Activated CD8-positive, alpha-beta memory T cell treated with anti-CD3 and anti-CD28 coated beads, Interleukin-2, amount 50 U/mL, for 24 hours (primary cell): ENCODE results near the gene GABRD.

Source experiments
- DNase-seq: peaks from one replicate; pipeline ENCODE4 v3.0.0-alpha.2; 2020; ENCODE audit errors: extremely low read depth

Gene GABRD

DNA sequence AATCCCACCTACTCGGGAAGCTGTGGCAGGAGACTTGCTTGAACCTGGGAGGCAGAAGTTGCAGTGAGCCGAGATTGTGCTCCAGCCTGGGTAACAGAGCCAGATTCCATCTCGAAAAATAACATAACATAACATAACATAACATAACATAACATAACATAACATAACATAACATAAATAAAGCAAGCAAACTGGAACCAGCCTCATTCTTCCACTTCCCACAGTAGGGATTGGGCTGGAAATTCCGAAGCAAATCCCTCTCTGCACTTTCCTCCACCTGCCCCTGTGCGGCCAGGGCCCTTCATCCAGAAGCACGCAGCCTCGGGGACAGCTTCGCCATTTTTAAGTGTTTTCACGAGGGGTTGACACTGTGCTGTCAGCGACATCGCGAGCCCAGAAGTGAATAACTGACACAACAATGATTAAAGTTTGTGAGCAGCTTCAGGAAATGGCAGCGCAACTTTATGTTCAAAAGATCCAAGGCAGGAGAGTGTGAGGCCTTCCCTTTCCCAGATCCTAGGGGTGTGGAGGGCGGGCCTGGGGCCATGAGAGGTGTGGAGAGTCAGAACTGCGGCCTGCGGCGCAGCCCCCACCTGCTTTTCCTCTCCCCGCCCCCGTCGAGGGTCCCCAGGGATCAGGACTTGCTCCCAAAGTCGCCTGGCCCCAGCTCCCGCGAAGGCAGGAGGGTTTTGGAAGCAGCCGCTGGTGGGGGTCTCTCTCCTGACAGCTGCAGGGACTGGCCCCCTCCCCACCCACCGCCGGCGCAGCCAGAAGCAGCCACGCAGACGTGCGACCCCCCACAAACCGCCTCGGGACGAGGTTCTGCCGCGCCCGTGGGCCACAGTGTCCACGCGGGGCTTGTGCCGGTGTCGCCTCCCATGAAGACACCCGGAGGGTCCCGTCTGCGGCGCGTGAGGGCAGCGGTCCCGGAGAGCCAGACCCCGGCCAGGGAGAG lies 651 bp upstream of the GABRD start:
- DNase-seq = no peak

DNA sequence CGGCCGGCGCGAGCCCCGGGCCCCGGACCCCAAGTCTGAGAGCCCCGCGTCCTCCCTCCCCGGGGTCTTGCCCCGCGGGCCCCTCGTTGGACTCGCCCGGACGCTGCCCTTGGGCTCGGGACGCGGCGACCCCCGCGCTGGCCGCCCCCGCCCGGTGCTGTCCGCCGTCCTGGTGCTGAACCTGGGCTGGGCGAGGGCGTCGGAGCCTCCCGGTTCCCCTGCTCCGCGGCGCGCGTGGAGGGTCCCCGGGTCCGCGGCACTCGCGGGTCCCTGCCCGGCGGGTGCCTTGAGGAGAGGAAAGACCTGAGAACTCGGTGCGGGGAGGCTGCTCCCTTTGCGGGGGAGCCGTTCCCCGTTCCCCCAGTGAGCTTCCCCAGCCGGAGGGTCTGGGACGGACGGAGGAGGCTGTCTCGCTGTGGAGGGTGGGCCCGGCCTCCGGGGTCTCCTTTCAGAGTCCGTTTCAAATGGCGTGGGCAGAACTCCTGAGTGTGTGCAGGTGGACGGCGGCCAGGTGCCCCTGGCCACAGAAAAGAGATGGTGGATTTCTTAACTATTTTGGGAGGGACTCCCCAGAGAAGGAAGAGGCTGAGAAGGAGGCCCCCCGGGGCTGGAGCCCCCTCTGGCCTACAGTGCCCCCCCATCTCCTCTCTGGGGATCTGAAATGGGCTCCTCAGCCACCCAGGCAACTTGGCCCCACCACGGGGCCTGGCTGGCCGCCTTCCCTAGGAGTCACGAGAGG lies 595 bp downstream of the GABRD start:
- no peak for DNase-seq

DNA sequence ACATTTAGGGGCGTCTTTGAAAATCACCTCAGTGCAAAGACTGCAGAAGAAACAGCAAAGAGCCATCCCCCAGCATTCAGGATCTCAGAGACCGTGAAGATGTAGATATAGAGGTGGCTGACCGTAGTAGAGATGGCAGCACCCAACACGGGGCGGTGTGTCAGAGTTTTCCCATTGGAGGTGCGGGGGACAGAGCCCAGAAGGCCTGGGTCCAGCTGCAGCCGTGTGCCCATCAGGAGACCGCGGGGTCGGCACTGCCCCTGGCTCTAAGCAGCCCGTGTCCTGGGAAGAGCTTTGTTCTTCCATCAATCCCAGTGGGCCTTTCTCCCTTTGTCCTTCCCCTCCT lies 1.1 kb downstream of the GABRD start:
- DNase-seq = no peak

DNA sequence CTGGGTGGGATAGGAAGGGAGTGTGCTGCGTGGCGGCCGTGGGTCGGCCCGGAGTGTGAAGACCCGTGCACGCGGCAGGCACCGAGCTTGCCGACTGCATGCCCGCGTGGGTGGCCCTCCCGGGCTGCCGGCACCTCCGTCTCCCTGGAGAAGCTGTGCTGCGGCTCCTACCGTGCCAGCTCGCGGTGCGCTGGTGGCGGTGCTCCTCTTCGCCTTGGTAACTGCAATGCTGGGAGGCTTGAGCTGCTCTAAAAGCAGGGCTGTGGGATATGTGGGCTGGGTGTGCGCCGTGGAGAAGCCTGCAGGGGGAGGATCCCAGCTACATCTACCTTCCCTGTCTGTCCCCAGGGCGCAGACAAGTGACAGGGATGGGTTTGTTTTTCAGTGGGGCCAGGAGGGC lies 2.4 kb downstream of the GABRD start:
- DNase-seq = no peak

DNA sequence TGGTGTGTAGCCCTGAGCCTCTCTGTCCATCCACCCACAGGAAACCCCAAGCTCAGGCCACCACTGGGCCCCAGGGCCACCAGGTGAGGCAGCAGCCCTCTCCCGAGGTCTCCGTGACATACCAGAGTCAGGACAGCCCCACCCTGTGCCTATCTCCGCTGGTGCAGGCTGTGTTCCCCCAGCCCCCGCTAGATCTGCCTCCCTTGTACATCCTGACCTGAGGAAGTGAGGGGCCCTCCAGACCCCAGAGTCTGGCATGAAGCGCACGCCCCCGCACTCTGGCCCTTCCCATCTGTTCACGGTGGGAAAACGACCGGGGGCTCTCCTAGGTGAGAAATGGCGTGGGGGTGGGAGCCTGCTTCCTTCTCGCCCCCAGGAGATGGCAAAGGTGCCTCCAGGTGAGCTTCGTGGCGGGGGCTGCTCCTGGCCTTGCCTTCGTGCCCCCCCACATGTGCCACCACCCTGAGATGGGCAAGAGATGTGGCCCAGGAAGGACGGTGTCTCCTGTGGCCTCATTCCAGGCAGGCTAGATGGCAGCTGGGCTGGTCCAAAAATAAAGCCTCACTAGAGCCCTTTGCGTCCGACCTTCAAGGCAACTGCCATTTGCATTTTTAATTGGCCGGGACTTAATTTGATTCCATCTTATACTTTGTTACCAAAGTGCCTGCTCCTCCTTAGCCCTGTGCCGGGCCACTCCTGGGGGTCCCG lies 3.1 kb downstream of the GABRD start:
- no peak for DNase-seq

DNA sequence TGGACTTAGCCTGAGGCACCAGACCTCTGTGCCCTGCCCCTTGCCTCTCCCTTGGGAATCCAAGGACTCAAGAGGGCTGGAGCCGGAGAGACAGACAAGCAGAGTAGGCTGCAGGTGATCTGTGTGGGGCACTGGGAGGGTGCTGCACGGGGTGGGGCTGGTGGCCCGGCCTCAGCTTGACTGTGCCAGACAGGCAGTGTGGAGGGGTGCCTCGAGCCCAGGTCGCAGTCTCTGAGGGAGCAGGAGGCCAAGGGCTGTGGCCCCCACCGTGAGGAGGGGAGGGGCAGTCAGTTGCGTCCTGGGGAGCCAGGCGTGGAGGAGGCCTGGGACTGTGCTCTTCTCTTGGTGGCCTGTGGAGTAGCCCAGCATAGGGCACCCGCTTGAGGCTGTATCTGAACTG lies 4.0 kb downstream of the GABRD start:
- no peak for DNase-seq

DNA sequence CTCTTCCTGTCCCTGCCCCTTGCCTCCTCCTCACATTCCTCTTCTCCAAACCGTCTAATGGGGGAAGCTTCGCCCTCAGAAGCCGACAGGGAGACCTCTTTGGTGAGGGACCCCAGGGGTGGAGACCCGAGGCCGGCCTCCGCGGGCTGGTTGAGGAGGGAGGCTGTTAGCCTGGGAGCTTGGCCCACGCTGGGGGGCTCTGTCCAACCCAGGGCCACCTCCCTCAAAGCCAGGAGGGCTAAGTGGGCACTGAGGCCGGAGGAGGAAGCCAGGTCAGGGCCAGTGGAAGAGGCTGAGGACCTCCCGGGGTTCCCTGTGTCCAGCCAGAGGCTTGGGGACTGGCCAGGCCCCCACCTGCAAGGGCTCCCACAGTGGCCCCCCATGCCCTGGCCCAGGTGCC lies 5.3 kb downstream of the GABRD start:
- no peak for DNase-seq

DNA sequence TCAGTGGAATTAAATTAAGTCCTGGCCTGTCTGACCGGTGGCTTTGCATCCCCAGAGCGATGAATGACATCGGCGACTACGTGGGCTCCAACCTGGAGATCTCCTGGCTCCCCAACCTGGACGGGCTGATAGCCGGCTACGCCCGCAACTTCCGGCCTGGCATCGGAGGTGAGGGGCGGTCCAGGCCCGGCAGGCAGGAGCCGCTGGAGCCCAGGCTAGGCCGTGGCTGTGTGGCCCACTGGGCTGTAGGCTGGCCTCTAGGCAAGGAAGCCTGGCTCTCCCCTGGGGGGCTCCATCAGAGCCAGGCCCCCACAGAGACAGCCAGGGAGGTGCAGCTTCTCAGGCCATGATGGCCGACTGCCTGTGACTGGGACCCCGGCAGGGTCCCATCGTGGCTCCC lies 5.7 kb downstream of the GABRD start:
- DNase-seq = no peak

DNA sequence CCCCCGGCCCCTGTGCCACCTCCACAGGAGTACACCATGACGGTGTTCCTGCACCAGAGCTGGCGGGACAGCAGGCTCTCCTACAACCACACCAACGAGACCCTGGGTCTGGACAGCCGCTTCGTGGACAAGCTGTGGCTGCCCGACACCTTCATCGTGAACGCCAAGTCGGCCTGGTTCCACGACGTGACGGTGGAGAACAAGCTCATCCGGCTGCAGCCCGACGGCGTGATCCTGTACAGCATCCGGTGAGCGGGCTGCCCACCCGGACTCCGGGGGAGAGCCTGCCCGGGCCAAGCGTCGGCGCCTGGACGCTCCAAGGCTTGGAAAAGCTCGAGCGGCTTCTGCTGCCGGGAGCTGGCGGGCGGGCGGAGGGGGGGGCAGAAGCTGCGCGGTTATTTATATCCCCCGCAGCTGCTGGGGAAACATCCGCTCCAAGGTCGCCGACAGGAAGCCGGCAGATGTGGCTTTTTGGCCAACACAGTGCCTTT lies 6.4 kb downstream of the GABRD start:
- no peak for DNase-seq

DNA sequence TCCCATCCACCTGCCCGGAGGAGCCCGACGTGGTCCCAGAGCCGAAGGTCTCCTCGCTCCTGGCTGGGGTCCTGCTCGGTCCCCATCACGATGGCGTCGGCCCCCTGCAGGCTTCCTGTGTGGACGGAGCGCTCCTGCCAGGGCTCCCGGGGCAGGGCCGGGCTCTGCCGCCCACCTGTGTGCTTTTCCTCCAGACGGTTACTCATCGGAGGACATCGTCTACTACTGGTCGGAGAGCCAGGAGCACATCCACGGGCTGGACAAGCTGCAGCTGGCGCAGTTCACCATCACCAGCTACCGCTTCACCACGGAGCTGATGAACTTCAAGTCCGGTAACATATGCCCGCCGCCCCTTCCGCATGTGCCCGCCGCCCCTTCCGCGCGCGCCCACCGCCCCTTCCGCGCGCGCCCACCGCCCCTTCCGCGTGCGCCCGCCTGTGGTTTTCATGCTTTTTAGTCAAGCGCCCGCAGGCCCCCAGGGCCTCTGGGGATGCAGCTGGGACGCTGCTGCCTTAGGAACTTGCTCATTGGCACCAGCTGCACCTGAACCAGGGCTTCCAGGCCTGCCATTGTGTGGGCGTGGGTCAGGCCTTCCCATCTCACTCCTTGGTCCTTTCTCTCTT lies 8.9 kb downstream of the GABRD start:
- no peak for DNase-seq

DNA sequence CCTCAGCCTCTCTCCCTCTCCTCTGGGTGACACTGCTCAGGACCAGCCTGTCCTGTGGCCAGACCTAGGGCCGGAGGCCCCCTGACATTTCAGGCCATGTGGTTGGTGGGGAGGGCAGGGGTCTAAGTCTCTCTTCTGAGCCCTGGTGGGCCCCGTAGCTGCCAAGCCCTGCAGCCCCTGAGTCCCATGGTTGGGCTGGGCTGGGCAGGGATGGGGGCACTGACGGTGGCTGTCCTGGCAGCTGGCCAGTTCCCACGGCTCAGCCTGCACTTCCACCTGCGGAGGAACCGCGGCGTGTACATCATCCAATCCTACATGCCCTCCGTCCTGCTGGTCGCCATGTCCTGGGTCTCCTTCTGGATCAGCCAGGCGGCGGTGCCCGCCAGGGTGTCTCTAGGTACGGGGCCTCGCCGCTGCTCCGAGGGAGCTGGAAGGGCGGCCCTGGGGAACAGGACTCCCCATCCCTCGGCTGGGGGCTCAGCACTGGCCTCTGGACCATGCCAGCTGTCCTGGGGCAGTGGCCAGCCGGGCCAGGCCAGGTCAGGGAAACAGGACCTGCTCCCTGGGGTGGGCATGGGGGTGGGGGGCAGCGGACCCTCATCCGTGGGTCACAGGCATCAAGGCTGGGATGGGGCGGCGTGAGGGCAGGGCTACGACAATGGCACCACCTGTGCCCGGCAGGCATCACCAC lies 9.9 kb downstream of the GABRD start:
- no peak for DNase-seq

DNA sequence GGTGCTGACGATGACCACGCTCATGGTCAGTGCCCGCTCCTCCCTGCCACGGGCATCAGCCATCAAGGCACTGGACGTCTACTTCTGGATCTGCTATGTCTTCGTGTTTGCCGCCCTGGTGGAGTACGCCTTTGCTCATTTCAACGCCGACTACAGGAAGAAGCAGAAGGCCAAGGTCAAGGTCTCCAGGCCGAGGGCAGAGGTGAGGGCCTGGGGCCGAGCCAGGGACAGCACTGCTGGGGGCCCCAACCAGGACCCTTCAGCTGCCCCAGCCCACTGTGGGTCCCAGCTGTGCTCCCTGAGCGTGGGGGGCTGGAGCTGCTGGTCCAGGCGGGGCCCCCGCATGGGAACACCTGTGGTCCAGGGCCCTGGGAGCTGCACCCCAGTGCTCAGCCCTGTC lies 10.4 kb downstream of the GABRD start:
- no peak for DNase-seq

DNA sequence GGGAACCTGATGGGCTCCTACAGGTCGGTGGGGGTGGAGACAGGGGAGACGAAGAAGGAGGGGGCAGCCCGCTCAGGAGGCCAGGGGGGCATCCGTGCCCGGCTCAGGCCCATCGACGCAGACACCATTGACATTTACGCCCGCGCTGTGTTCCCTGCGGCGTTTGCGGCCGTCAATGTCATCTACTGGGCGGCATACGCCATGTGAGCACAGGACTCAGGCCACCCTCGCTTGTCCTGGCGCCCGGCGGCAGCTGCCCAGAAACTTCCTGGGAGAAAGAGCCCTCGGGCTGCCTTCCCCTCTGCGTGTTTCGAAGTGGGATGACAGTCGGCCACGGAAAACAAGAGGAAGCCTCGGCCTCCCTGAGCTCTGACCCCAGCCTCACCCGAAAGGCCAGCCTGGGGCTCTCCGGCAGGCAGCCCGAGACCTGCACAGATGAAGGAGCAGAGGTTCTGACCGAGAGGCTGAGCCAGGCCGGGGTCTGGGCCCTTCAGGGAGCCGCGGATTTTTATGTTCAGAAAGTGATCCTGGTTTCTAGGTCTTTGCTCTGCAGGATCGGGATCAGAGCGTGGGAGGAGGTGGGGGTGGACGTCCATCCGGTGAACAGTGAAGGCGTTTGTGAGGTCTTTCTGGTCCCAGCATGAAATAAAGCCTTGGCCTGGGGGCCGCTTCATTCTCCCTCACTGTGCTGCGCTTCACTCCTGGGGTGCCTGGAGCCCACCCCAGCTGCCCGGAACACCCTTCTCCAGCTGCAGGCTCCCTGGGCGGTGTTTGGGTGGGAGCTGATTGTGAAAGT lies 11.1 kb downstream of the GABRD start:
- DNase-seq = no peak

DNA sequence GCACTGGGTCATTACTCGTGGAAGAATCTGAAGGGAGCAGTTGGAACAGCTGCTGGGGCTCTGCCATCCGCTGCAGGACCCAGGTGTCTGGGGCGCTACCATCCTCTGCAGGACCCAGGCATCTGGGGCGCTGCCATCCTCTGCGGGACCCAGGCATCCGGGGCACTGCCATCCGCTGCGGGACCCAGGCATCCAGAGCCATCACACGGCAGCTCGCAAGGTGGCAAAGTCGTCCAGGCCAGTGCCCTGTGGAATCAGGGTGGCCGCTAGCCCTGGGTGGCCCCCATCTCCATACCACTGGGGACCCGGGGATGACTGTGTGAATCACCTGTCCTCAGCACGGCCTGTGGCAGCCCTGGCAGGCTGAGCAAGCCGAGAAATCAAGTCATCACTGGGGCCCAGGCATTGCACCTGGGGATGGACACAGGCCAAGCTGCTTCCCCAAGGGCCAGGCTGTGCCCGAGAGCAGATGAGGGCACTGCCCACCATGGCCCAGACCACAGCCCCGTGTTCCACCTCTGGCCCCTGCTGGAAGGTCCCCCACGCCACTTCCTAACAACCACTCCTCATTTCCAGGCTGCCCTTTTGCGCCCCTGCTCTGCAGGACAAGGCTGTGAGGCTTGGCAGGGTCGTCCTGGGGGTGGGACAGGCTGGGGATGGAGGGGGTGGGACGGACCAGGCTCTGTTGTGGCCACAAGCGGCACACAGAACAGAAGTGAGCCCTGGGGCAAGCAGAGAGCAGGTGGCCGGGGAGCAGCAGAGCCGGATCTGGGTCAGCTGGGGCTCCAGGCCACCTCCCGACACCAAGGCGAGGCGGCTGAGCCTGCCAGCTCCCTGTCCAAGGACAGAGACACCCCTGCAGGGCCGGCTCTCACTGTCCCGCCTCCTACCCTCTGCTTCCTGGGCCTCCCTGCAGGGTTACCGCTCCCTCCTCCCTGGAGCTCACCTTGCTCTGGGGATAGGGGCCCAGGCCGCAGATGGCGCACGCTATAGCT lies 12.7 kb downstream of the GABRD start:
- DNase-seq = no peak

DNA sequence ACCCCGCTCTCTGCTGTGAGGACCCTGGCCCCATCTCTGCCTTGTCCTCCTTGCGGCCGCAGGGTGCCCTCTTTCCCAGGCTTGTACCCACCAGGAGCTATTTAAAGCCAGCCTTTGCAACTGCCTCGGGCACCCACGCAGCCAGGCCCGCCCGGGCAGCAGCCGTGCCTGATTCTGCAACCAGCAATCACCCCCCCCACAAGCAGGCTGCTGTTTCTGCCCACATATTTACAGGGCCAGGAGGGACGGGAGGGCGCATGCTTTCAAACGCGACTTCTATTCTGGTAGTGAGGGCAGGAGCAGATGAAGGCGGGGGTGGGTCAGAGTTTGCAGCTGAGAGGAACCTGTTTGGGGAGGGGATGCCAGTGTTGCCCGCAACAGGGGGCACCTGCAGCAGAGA lies 13.6 kb downstream of the GABRD start:
- DNase-seq = no peak

DNA sequence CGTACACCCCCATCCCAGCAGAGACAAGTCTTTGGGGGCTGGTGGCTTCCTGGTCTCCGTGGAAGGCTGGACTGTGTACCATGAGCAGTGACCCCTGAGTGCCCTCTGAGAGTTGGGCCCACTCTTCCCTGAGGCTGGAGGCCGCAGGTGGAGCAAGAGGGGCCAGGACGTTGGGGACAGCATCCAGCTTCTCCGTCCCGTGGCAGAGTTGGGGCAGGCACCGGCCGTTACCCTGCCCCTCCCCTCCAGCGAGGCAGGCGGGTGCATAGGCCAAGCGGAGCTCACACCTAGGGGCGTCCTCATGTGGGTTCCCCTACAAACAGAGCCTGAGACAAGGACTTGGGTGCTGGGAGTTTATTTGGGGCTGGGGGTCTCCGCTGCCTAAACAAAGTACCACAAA lies 14.0 kb downstream of the GABRD start:
- no peak for DNase-seq

DNA sequence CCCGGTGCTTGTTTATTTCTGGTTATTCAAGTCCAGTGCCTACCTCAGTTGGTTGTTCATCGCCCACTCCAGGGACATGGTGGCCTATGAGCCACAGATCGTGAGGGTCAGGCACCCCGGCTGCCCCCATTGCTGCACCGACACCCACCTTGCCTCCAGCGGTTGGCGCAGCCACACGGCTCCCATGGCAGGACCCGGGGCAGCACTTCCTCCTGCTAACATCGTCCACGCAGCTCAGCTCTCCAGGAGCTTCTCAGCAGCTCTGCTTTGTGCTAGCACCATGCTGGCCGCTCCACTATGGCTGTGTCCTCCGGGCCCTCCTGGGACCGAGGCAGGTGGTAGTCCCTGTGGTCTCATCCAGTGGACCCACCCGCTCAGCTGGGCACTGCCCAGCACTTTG lies 17.1 kb downstream of the GABRD start:
- no peak for DNase-seq

DNA sequence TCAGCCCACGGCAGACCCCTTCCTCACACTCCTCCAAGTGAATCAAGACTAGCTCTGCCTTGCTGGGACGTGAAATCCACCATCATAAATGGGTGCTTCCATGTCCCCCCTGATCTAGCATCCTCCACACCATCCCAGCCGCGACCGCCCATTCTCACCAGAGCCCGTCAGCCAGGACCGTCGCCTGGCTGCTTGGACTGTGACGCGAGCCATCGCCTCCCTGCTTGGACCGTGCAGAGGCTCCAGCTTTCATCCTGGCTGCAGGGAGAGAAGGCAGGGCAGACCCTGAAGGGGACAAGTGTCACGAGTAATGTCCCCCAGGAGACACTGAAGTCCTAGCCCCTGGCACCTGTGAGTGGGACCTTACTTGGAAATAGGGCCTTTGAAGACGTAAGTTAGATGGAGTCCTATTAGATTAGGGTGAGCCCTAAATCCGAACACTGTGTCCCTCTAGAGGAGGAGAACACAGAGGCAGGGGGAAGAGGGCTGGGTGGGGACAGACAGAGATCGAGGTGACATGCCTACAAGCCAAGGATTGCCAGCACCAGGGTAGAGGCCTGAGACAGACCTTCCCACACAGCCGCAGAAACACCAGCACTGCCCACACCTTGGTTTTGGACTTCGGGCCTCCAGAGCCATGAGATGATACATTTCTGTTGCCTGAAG lies 18.3 kb downstream of the GABRD start:
- no peak for DNase-seq

DNA sequence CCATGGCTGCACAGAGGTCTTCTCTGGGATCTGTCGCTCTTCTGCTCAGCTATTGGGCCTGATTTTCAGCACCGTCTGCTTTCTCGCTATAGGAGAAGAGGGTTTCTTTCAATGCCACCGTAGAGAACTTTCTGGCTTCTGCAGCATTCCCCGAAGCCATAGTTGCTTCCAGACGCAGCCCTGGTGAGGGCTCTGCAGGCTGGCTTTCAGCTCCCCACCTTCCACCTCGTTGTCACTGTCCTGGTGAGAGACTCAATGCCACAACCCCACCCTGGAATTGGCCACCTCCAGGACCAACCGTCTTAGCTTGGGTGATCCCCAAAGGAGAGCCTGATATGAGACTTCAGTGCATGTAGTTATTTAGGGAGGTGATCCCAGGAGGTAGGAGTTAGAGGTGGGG lies 19.1 kb downstream of the GABRD start:
- no peak for DNase-seq
